ENCODE data around the gene TFR2.
"Not testable (repeated sequence)": the region's sequence is repeated elsewhere in the genome, so short reads cannot be mapped to it uniquely, and the experiment has no call there.

The TFR2 gene

GRCh38 chr7:100677308-100678267 lies 36.2 kb upstream of the TFR2 start:
- no peak for DNase-seq

DNA sequence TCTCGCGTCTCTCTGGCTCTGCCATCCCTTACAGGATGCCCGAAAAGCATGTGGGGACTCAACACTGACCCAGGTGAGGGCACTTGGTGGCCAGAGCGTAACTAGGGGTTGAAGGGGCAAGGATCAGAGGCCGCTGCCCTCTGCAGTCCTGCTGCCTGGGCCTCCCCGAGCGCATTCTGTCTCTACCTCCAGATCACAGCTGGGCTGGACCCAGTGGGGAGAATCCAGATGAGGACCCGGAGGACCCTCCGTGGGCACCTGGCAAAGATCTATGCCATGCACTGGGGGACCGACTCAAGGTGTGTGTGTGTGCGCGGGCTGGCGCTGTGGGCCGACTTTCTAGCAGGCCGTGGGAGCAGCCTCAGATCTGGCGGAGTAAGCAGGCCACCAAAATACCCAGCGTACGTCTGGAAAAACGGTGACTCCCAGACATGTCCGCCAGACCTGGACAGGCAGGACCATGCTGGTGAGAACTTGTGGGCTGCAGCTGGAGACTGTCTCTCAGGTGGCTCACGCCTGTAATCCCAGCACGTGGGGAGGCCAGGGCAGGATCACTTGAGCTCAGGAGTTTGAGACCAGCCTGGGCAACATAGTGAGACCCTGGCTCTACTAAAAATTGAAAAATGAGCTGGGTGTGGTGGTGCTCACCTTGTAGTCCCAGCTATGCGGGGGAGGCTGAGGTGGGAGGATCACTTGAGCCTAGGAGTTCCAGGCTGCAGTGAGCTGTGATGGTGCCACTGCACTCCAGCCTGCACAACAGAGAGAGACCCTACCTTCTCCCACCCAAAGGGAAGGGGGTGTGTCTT lies 35.4 kb upstream of the TFR2 start:
- DNase-seq: no peak

- DNase-seq: peak; percentile 22
These were observed 34.4 kb upstream of the TFR2 start for GRCh38 chr7:100675581-100676350.

DNA sequence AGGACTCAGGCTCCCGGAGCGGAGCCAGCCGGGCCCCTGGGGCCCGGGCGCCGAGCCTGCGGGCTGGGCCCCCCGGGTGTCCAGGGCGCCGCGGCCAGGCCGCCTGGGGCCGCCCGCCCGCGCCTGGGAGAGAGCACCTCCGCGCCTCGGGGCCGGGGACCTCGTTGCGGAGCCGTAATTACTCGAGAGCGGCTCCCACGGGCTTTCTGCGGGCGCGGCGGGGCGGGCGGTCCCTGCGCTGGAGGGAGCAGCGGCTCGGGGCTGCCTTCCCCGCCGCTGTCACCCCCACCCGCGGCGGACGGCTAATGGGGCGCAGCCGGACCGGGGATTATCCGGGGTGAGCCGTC lies 33.7 kb upstream of the TFR2 start:
- DNase-seq: no peak

DNA sequence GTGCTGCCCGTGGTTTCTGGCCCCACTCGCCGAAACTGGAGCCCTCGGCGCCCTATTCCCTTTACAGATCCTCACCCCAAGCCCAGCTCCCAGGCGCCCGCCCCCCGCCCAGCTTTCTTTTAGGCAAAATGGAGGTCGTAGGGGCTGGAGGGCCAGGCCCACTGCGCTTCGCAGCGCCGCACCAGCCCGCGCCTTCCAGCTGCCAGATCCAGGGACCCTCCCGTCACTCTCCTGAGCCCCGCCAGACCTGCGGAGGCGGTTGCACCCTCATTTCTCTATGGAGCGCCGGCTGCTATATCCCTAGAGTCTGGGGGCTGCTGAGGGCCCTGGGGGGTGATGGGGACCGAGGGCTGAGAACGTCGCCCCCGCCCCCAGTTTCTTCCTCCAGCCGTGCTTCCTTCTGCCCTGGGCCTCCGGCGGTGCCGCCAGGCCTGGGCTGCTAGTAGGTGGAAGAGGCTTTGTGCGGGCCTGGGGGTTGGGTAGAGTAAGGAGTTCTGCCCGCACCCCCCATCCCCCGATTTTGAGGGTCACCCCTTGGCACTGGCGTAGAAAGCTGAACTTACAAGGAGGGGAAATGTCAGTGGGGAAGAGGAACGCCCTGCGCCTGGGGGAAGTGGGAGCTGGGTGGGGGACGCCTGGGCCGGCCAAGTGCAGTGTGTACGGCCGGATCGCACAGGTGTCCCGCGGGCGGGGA lies 33.2 kb upstream of the TFR2 start:
- DNase-seq: no peak

- no peak for DNase-seq
These were observed 32.6 kb upstream of the TFR2 start for GRCh38 chr7:100673942-100674410.

DNA sequence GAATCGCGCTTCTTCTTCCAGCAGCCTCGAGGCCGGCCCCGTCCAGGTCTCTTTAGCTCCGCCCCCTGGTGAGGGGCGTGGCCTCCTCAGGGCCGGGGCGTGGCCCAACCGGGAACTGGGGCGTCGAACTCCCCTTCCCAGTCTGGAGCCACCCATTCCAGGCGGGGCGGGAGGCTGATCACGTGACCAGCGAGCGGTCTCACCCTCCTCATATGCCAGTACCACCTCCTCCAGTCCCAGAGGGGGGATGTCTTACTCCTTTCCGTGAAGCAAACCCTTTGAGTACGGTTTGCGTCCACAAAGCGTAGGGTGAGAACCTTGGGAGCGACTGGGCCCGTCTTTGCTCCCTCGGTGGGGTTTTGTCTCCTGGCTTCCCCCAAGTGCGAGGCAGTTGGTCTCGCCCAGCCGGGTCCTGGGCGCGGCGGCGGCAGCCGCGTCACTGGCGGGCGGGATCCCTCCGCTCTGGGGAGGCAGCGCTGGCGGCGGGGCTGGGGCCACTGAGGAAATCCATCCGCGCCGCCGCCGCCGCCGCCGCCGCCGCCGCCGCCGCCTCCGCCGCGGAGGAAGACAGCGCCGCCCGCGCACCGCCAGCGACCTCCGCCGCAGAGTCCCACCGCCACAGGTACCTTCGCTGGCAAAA lies 32.1 kb upstream of the TFR2 start, which contains the start of gene GNB2:
TSS of gene GNB2 (plus strand) at position 439 of the 640 bp plus-strand sequence. CDS start 2,526 bp downstream, outside the sequence.
- DNase-seq: peak; percentile 96

DNA sequence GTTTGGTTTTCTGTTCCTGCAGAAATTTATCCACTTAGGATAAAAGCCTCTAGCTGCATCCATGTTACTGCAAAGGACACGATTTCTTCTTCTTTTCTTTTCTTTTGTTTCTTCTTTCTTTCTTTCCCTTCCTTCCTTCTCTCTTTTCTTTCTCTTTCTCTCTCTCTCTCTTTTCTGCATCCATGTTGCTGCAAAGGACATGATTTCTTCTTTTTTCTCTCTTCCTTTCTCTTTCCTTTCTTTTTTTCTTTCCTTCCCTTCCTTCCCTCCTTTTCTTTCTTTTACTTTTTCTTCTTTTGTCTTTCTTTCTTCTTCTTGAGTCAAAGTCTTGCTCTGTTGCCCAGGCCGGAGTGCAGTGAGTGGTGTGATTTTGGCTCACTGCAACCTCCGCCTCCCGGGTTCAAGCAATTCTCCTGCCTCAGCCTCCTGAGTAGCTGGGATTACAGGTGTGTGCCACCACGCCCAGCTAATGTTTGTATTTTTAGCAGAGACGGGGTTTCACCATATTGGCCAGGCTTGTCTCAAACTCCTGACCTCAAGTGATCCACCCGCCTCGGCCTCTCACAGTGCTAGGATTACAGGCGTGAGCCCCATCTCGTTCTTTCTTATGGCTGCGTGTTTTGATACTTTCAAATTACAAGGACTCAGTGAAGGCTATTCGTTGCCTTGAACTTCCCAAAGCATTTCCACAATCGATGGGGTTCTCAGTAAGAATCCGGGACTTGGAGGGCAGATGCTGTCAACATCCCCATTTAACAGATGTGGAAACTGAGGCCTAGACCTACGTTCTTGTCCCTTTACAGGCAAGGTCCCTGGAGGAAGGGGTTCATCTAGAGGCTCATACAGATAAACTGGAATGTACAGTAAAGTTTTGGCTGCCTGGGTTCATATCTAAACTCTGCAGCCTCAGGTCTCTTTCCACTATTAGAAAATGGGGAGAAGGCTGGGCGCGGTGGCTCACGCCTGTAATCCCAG lies 30.3 kb upstream of the TFR2 start:
- DNase-seq: no peak

- DNase-seq: no peak
These were observed 28.7 kb upstream of the TFR2 start for GRCh38 chr7:100670074-100670473.

DNA sequence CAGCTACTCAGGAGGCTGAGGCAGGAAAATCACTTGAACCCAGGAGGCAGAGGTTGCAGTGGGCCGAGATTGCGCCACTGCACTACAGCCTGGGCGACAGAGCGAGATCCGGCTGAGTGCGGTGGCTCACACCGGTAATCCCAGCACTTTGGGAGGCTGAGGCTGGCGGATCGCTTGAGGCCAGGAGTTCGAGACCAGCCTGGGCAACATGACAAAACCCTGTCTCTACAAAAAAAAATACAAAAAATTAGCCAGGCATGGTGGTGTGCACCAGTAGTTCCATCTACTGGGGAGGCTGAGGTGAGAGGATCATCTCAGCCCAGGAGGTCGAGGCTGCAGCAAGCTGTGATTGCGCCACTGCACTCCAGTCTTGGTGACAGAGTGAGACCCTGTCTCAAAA lies 27.8 kb upstream of the TFR2 start:
- DNase-seq: not testable (repeated sequence)

GRCh38 chr7:100668069-100668449 lies 26.7 kb upstream of the TFR2 start:
- DNase-seq: no peak

GRCh38 chr7:100667331-100668068 lies 26.1 kb upstream of the TFR2 start:
- no peak for DNase-seq

GRCh38 chr7:100665168-100665726 lies 23.9 kb upstream of the TFR2 start:
- DNase-seq: no peak

DNA sequence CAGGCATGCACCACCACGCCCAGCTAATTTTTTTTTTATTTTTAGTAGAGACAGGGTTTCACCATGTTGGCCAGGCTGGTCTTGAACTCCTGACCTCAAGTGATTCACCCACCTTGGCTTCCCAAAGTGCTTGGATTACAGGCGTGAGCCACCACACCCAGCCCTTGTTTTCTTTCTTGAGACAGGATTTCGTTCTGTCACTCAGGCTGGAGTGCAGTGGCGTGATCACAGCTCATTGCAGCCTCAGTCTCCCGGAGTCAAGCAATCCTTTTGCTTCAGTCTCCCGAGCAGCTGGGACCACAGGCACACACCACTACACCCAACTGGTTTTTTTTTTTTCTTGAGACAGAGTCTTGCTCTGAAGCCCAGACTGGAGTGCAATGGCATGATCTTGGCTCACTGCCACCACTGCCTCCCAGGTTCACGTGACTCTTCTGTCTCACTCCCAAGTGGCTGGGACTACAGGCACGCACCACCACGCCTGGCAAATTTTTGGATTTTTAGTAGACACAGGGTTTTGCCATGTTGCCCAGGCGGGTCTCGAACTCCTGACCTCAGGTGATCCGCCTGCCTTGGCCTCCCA lies 20.9 kb upstream of the TFR2 start:
- not testable (repeated sequence) for DNase-seq

DNA sequence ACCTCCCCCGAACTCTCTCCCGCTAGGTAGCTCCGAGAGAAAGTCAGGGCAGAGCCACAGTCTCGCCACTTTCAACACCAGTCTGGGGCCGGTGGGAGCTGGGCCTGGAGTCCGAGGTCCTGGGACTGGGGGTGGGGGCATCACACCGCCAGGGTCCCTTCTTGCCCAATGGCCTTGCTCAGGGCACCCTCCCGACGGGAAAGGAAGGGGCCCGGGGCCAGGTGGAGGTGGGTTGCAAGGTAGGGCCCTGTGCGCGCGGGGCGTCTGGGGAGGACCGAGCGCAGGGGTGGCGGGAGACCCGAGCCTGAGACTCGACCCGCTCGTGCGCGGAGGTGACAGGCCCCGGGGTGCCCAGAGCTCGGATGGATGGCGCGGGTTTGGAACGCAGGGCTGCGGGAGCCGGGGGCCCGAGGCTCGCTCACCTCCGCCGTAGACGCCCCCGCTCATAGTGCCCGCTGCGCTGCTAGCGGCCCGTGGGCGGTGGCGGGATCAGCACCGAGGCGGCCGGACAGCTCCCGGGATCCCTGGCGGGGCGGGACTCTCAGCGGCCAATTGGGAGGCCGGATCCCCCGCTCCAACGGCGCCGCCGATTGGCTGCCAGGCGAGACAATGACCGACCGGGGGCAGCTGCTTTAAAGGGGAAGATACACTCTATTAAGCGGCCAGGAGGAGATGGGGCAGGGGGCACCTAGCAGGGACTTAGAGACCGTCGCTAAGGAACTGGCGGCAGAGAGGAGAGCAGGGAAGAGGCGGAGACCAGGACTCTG lies 14.7 kb upstream of the TFR2 start, which contains the start of gene ACTL6B:
TSS of gene ACTL6B (minus strand) at position 541 of the 767 bp plus-strand sequence. CDS start at position 447, 94 bp downstream.
- DNase-seq: peak; percentile 47

GRCh38 chr7:100654908-100655831 lies 13.8 kb upstream of the TFR2 start:
- DNase-seq: no peak
